Neural cell (in vitro differentiated cells): ENCODE data around the gene ZNF366. TPM values are rescaled to one million over a fixed set of nuclear protein-coding genes. Genes with fewer than 3 reads are reported as not detected.

ENCODE experiments used
- H2AFZ ChIP-seq: fragments of 200-600, 300-800 bp; sonication (generic), shearing (Covaris generic); 2 replicates; pipeline ENCODE4 v1.6.0; 2014; ENCODE audit warnings: low read depth, mild to moderate bottlenecking, antibody characterized with exemption, low read length, moderate library complexity
- H3F3A ChIP-seq: fragments of 200-600 bp; shearing (Covaris generic); 2 replicates; pipeline ENCODE4 v1.6.1; 2016; ENCODE audit warnings: mild to moderate bottlenecking, moderate library complexity, mixed read lengths, antibody characterized with exemption, low read length; ENCODE audit not compliant: insufficient read depth, poor library complexity, severe bottlenecking
- H3K27ac ChIP-seq: fragments of 200-600, 300-800 bp; sonication (generic), shearing (Covaris generic); 2 replicates; pipeline ENCODE4 v1.5.1; 2014; ENCODE audit warnings: mild to moderate bottlenecking, low read length, moderate library complexity
- H3K27me3 ChIP-seq: fragments of 300-800, 200-600 bp; sonication (generic), shearing (Covaris generic); 2 replicates; pipeline ENCODE4 v1.6.0; 2014; ENCODE audit warnings: mild to moderate bottlenecking, low read depth, low read length, moderate library complexity; ENCODE audit not compliant: insufficient read depth
- H3K36me3 ChIP-seq: fragments of 300-800, 200-600 bp; sonication (generic), shearing (Covaris generic); 2 replicates; pipeline ENCODE4 v1.5.1; 2014; ENCODE audit warnings: mild to moderate bottlenecking, antibody characterized with exemption, low read length, moderate library complexity; ENCODE audit not compliant: insufficient read depth
- H3K4me2 ChIP-seq: fragments of 300-800, 200-600 bp; sonication (generic), shearing (Covaris generic); 2 replicates; pipeline ENCODE4 v1.6.0; 2014; ENCODE audit warnings: mild to moderate bottlenecking, low read length
- H3K4me3 ChIP-seq: fragments of 300-800, 200-600 bp; sonication (generic), shearing (Covaris generic); 2 replicates; pipeline ENCODE4 v1.5.1; 2014; ENCODE audit warnings: mild to moderate bottlenecking, low read length, moderate library complexity
- H3K79me2 ChIP-seq: fragments of 200-600 bp; shearing (Covaris generic); replicated peaks from 2 replicates; pipeline ENCODE4 v1.6.0; 2014; ENCODE audit warnings: mild to moderate bottlenecking, low read length, moderate library complexity; ENCODE audit not compliant: insufficient read depth
- H3K9ac ChIP-seq: fragments of 300-800, 200-600 bp; sonication (generic), shearing (Covaris generic); 2 replicates; pipeline ENCODE4 v1.6.1; 2016; ENCODE audit warnings: mild to moderate bottlenecking, low read length, mixed read lengths
- H3K9me2 ChIP-seq: fragments of 200-600 bp; shearing (Covaris generic); 2 replicates; pipeline ENCODE4 v1.6.1; 2016; ENCODE audit warnings: mild to moderate bottlenecking, low read length, mixed read lengths; ENCODE audit not compliant: insufficient read depth
- H3K9me3 ChIP-seq: fragments of 200-600, 300-800 bp; sonication (generic), shearing (Covaris generic); 2 replicates; pipeline ENCODE4 v1.6.1; 2016; ENCODE audit warnings: mild to moderate bottlenecking, mixed run types, low read length, moderate library complexity, mixed read lengths
- H4K20me1 ChIP-seq: fragments of 200-600 bp; shearing (Covaris generic); 2 replicates; pipeline ENCODE4 v1.6.1; 2016; ENCODE audit warnings: mild to moderate bottlenecking, mixed run types; ENCODE audit not compliant: insufficient read depth
- EP300 ChIP-seq: fragments of 450-650 bp; conservative IDR thresholded peaks from 2 replicates; pipeline ENCODE4 v1.6.1; 2014; ENCODE audit warnings: antibody characterized with exemption, mild to moderate bottlenecking, moderate library complexity; ENCODE audit not compliant: poor library complexity, severe bottlenecking
- EZH2 ChIP-seq: fragments of 200-600, 300-800 bp; shearing (Covaris generic), sonication (generic); IDR thresholded peaks from 2 replicates; pipeline ENCODE4 v1.6.1; 2014; ENCODE audit warnings: antibody characterized with exemption, low read length, borderline replicate concordance, mild to moderate bottlenecking; ENCODE audit not compliant: insufficient read depth, poor library complexity, severe bottlenecking
- MXI1 ChIP-seq: fragments of 450-650 bp; conservative IDR thresholded peaks from 2 replicates; pipeline ENCODE4 v1.6.1; 2014; ENCODE audit warnings: antibody characterized with exemption, mild to moderate bottlenecking; ENCODE audit not compliant: poor library complexity, severe bottlenecking
- POLR2AphosphoS5 ChIP-seq: IDR thresholded peaks from 2 replicates; pipeline ENCODE4 v1.6.1; 2012
- RAD21 ChIP-seq: fragments of 450-650 bp; conservative IDR thresholded peaks from 2 replicates; pipeline ENCODE4 v1.6.1; 2014; ENCODE audit warnings: antibody characterized with exemption, mild to moderate bottlenecking, moderate library complexity
- SMC3 ChIP-seq: fragments of 450-650 bp; conservative IDR thresholded peaks from 2 replicates; pipeline ENCODE4 v1.6.1; 2014; ENCODE audit warnings: antibody characterized with exemption, mild to moderate bottlenecking, moderate library complexity; ENCODE audit not compliant: poor library complexity
- TAF1 ChIP-seq: IDR thresholded peaks from 2 replicates; pipeline ENCODE4 v1.6.1; 2012; ENCODE audit warnings: low read depth
- polyA plus RNA-seq: library from polyadenylated mRNA; depleted of rRNA; stranded (reverse); fragments of >200 nt; gene quantifications from 2 replicates; pipeline ENCODE4 v1.2.3, GENCODE V29; 2014
- TF ChIP-seq, protein P1 (sequence below): IDR thresholded peaks from 2 replicates; pipeline ENCODE4 v1.6.1; 2012; ENCODE audit warnings: borderline replicate concordance
- TF ChIP-seq, protein P2 (sequence below): fragments of 450-650 bp; IDR thresholded peaks from 2 replicates; pipeline ENCODE4 v1.5.1; 2014; ENCODE audit warnings: antibody characterized with exemption, mild to moderate bottlenecking, moderate library complexity; ENCODE audit not compliant: poor library complexity, severe bottlenecking

ZNF366 gene
- polyA plus RNA-seq, 1 donor from 2014 or later, result not detected

DNA sequence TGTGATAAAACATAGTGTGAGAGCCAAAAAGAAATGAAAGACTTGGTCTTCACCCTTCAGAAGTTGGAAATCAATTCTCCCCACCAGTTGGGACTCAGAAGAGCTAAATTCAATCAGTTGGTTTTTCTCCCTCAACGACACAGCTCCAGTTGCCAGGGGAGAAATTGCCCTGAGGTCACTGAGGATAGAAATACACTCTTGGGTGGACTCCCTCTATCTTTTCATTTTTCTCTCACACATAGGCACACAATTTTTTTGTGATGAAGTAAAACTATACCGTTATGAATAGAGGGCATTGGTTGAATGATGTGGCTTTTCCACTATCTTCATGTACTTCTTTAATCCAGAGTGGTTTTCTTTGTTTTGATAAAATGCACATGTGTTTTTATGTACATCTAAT lies 80.2 kb downstream of the ZNF366 start:
- Histone ChIP-seq H3K79me2 (no peaks in the 10 kb centered on the region), H3K9ac (no peak overlapping the region), H3K9me2 (no peaks in the 10 kb centered on the region), H3F3A (no peaks in the 10 kb centered on the region), H3K27ac (no peak overlapping the region), H3K27me3 (no peaks in the 10 kb centered on the region), H3K4me3 (no peak overlapping the region), H2AFZ (no peak overlapping the region), H3K4me2 (no peak overlapping the region), H3K36me3 (no peaks in the 10 kb centered on the region), H4K20me1 (no peaks in the 10 kb centered on the region), H3K9me3 (no peaks in the 10 kb centered on the region)
- no peak for TF ChIP-seq EZH2
- no peak for TF ChIP-seq SMC3
- TF ChIP-seq POLR2AphosphoS5, result no peak
- no peak for TF ChIP-seq TAF1
- no peak for TF ChIP-seq MXI1
- TF ChIP-seq, protein P1, sequence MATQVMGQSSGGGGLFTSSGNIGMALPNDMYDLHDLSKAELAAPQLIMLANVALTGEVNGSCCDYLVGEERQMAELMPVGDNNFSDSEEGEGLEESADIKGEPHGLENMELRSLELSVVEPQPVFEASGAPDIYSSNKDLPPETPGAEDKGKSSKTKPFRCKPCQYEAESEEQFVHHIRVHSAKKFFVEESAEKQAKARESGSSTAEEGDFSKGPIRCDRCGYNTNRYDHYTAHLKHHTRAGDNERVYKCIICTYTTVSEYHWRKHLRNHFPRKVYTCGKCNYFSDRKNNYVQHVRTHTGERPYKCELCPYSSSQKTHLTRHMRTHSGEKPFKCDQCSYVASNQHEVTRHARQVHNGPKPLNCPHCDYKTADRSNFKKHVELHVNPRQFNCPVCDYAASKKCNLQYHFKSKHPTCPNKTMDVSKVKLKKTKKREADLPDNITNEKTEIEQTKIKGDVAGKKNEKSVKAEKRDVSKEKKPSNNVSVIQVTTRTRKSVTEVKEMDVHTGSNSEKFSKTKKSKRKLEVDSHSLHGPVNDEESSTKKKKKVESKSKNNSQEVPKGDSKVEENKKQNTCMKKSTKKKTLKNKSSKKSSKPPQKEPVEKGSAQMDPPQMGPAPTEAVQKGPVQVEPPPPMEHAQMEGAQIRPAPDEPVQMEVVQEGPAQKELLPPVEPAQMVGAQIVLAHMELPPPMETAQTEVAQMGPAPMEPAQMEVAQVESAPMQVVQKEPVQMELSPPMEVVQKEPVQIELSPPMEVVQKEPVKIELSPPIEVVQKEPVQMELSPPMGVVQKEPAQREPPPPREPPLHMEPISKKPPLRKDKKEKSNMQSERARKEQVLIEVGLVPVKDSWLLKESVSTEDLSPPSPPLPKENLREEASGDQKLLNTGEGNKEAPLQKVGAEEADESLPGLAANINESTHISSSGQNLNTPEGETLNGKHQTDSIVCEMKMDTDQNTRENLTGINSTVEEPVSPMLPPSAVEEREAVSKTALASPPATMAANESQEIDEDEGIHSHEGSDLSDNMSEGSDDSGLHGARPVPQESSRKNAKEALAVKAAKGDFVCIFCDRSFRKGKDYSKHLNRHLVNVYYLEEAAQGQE, result no peak
- TF ChIP-seq, protein P2, sequence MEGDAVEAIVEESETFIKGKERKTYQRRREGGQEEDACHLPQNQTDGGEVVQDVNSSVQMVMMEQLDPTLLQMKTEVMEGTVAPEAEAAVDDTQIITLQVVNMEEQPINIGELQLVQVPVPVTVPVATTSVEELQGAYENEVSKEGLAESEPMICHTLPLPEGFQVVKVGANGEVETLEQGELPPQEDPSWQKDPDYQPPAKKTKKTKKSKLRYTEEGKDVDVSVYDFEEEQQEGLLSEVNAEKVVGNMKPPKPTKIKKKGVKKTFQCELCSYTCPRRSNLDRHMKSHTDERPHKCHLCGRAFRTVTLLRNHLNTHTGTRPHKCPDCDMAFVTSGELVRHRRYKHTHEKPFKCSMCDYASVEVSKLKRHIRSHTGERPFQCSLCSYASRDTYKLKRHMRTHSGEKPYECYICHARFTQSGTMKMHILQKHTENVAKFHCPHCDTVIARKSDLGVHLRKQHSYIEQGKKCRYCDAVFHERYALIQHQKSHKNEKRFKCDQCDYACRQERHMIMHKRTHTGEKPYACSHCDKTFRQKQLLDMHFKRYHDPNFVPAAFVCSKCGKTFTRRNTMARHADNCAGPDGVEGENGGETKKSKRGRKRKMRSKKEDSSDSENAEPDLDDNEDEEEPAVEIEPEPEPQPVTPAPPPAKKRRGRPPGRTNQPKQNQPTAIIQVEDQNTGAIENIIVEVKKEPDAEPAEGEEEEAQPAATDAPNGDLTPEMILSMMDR, result no peak
- no peak for TF ChIP-seq RAD21
- TF ChIP-seq EP300, result no peak

DNA sequence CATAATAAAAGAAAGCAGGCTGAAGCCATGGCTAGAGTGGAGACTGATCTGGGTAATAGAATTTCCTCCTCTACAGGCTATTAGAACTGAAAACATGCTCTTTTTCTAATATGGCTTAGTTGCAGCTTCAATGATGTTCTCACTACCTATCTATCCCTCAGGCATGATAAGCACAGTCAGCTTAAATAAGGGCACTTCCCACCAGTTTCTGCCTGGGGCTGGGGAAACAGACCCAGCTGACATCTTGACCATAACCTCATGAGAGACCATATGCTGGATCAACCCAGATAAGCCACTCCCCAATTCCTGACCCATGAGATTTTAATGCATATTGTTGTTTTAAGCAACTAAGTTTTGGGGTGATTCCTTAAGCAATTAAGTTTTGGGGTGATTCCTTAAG lies 81.2 kb downstream of the ZNF366 start:
- no peaks in the 10 kb centered on the region for H3K79me2 ChIP-seq
- no peak for TF ChIP-seq POLR2AphosphoS5
- TF ChIP-seq, protein P1, result no peak
- TF ChIP-seq EZH2, result no peak
- no peak for TF ChIP-seq TAF1
- TF ChIP-seq EP300, result no peak
- TF ChIP-seq SMC3, result no peak
- TF ChIP-seq RAD21, result no peak
- no peak for TF ChIP-seq MXI1
- no peak overlapping the region for H2AFZ ChIP-seq
- H4K20me1 ChIP-seq, result no peaks in the 10 kb centered on the region
- H3K27me3 ChIP-seq, result no peaks in the 10 kb centered on the region
- no peak overlapping the region for H3K4me3 ChIP-seq
- H3K27ac ChIP-seq, result no peak overlapping the region
- no peak overlapping the region for H3K9ac ChIP-seq
- no peak overlapping the region for H3K4me2 ChIP-seq
- no peaks in the 10 kb centered on the region for H3K36me3 ChIP-seq
- no peaks in the 10 kb centered on the region for H3F3A ChIP-seq
- no peaks in the 10 kb centered on the region for H3K9me2 ChIP-seq
- no peaks in the 10 kb centered on the region for H3K9me3 ChIP-seq
